Measurements from ENCODE around the gene CNNM1.

Gene CNNM1

DNA sequence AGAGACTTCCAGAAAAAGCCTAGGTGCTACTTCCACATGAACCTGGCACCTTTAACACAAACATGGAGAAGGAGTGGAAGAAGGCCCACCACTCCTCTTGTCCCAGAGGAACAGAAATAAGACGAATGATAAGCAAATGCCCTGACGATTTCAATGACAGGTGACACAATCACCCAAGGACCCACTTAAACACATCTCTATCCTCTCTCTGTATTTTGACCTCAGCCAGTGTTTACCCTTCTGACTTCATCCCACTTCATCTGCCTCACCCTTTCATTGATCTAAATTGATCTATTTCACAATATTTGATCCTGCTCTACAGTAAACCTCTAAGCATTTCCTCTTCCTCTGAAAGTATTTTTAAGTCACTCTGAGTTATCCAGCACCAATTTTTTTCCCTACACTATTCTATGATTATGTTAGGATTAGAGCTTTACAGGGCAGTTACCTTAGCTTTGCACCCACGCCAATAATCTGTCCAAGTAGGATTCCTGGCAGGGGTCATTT lies 92.1 kb downstream of the CNNM1 start:
- no peak for DNase-seq (ENCODE audit: low read depth)

DNA sequence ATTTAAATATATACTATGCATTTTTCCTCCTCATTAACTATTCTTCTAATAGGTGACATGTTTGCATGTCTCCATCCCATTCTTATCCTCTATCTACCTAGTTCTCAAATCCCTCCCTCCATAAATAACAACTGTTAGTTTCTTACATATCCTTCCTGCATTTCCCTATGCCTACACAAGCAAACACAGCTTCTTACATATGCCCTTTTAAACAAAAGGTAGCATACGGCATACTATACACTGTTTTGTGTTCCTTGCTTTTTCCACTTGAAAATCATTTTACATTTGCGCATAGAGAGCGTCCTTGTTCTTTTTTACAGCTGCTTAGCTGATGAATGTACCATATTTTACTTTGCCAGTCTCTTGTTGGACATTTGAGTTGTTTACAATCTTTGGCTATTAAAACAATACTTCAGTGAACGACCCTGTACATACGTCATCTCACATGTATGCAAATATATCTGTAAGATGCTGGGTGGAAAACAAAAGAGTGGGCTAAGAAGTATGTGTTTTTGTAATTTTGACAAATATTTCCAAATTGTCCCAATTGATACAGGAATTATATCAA lies 93.5 kb downstream of the CNNM1 start:
- no peak for DNase-seq (ENCODE audit: low read depth)

DNA sequence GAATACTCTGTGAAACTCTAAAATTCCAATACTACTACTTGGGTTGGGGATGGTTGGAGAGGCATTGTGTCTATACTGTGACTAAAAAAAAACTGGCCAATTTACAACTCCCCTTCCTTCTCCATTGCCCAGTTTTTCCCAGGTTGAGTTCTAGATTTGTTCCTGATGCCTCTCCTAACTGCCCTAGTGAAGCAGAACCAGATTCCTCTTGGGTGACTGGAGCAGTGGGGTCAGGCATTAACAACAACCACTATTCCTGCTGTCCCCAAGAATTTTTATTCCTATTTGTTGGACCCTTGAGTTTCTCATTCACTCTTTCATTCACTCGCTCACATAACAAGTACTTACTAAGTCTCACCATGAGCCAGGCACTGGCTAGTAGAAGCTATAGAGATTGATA lies 95.5 kb downstream of the CNNM1 start:
- no peak for DNase-seq (ENCODE audit: low read depth)

DNA sequence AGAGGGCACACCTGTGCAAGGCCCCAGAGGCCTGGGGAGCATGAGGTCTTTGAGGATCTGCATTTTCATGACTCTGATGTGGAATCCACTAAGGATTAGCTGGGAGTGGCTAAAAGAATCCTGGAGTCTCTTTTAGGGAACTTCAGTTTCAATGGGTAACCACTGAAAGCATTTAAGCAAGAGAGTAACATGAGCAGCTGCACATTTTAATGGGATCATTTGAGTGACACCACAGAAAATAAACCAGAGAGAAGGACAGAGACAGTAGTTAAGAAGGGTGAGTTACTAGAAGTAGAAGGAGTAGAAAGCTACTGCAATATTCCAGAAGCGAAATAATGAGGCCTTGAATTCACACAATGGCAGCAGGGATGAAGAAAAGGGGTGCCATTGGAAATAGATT lies 96.0 kb downstream of the CNNM1 start:
- DNase-seq (ENCODE audit: low read depth) = no peak

DNA sequence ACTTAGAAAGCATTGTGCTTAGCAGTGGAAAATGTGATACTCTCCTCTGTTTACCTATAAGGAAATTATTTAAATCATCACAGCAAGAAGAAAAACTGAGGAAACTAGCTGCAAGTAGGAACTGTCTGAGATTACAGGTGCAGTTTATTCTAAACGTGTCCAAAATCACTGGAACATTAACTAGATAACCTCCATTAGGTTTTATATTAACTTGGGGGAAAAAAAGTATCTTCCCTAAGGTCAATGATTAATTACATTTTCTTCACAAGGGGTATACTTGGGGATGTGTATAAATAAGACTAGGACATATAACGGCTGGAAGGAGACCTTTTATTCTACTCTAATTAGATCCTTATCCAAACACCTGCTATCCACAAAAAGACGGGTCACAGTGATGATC lies 97.5 kb downstream of the CNNM1 start:
- DNase-seq (ENCODE audit: low read depth) = no peak

DNA sequence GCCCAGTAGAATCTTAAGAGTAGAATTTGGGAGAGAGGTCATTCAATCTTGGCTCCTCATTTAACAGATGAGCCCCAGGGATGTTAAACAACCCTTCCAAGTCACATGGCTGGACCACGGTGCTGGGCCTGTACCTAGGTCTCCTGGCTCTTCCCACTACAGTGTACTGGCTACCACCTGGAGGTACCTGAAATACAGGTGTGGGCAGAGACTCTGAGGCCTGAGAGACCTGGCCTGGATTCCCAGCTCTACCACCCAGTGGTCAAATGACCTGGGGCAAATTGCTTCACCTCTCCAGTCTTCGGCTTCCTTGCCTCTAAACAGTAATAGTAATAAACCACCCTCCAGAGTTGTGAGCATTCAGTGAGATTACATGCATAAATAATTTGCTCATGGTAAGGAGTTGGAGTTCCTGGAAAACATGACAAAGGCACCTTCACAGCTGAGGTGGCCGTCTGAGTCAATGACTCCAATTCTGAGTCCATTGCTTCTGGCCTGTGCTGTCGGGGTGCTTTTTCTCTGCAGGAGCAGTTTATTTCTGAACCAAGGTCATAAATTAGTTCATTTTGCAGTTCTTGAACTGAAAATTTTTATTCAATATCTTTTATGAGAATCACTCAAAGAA lies 98.5 kb downstream of the CNNM1 start:
- DNase-seq (ENCODE audit: low read depth) = no peak

DNA sequence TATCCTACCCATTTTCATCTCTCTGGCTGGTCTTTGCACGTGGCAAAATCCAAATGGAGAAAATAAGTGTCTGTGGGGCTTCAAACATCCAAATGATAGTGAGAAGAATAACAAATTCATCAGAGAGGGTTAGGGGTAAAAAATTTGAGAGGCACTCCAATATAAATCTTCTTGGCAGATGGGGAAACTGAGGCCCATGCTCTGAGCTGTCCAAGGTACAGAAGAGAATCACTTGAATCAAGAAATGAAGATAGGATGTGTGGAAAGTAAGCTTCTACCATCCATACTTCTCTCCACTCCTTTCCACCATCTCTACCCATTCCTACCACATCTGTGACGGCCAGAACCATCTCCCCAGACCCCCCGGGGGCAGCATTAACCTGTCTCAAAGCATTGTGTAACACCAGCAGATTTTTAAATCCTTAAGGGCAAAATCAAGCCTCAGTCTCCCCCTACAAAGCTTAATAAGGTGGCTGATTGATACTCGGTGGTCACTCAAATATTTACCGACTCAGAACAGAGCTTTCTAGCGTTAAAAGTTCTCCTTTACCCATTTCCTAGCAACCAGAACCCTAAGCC lies 100.5 kb downstream of the CNNM1 start:
- no peak for DNase-seq (ENCODE audit: low read depth)

DNA sequence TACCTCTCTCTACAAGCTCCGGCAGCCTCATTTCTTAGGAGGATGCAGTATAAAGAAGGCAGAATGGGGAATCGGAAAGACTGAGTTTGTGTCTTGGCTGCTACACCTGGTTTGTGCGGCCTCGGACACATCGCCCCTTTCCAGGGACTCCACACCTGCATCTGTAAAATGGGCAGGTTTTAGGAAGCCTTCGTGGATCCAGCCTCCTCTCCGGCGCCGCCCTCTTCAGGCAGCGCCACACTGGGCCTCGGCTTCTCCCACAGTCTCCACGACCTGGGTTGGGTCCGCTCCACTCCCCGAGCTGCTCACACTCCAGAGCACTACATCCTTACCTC lies 100.9 kb downstream of the CNNM1 start:
- no peak for DNase-seq (ENCODE audit: low read depth)

DNA sequence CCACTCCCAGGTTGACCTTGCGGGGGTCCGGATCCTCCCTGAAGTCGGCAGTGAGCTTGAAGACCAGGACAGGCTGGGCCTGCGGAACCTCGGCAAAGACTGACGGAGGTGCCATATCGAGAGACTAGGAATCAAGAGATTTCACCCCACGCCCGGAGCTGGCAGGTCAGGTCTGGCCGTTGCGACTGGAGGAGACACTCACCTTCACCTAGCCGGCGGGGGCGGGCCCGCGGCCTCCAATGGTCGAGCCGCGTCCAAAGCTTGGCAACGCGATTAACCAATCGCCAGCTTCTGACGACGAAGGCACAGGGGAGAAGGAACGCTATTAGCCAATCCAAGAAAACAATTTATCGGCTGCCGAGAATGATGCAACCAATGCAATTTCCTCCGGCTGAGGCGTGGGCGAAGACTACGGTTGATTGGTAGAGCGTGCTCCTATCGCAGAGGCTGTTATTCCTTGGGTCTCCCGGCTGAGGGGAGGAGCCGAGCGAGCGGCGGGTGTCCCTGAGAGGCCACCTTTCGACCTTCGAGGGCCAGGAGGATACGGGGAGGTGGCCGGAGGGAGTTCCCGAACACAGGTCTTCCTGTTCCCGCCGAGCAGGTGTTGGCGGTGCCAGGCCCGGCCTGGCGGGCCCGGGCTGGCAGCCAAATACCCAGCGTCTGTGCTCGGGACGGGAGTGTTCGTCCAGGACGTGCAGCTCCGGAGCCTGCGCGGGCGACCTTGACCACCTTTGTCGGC lies 101.5 kb downstream of the CNNM1 start, which contains the start of gene GOT1:
GOT1 (minus strand) TSS at position 174 of the 739 bp plus-strand sequence; CDS start at position 115, 59 bp downstream.
- peak; percentile 95 for DNase-seq (ENCODE audit: low read depth)

DNA sequence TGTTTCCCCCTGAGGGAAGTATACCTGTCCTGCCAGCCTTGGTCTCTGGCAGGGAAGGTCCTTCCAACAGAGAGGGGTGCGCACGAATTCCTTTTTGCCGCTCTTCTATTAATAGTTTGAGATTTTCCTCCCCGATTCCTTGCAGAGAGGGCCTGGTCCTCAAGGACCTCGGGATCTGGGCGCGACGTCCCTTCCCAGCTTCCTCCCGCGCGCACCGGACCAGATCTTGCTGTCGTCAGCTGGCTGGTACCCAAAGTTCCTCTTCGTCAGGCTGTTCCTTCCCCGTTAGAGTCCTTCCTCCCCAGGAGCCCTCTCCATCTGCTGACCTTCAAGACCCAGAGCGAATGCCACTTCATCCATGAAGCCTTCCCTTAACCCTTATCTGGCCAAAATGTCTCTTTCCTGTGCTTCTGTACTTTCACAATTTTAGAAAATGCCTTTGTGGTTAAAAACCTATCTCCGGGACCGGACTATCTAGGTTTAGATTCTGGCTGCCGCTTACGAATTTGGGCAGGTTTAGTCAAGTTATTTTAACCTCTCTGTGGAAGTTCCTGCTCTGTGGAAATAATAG lies 102.1 kb downstream of the CNNM1 start:
- no peak for DNase-seq (ENCODE audit: low read depth)

DNA sequence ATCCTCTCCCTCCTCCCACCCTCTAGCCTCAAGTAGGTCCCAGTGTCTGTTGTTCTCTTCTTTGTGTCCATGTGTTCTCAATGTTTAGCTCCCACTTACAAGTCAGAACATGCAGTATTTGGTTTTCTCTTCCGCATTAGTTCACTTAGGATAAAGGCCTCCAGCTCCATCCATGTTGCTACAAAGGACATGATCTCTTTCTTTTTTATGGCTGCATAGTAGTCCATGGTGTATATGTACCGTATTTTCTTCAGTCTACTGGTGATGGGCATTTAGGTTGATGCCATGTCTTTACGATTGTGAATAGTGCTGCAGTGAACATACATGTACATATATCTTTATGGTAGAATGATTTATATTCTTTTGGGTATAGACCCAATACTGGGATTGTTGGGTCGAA lies 102.9 kb downstream of the CNNM1 start:
- DNase-seq (ENCODE audit: low read depth) = no peak

DNA sequence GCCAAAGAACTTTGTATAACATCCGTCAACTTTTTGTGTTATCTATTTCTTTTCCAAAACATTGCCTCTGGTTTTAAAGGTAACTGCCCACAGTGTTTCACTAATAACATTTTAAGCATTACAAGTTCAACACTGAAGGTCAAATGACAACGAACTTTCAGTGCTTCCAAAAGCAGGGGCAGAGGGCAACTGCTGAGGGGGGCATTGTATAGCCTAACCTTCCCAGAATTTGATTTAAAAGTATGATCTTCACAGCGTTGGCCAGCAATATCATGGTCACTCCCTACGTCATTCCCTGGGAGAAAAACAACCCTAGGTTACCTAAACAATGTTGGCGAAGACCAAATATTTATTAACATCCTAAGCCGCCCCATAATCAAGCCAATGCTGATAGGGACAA lies 103.7 kb downstream of the CNNM1 start:
- no peak for DNase-seq (ENCODE audit: low read depth)

DNA sequence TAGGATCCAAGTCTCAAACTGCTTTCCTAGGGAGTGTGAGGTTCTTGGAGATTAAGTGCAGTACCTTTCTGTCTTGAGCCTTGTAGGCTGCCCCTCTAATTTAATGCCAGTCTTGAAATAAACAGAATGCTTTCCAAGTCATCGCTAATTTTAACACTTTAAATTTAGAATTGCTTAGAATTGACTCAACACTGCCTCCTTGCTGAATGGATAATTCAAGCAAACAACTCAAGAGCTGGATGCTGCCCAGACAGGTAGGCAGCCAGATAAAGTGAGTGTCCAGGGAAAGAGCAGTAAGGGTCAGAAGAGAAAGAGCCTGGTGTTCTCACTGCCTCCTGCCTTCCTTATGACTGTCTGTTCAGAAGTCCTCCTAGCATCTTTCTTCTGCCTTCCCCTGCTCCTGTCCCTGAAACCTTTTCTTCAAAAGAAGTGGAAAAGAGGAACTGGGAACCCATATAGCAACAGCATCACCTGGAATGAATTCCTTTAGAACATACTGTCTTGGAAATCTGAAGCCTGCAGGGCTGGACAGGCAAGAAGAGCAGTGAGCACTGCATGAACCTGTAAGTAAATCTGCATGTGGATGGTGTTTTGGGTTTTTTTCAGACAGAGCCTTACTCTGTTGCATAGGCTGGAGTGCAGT lies 104.3 kb downstream of the CNNM1 start:
- no peak for DNase-seq (ENCODE audit: low read depth)

DNA sequence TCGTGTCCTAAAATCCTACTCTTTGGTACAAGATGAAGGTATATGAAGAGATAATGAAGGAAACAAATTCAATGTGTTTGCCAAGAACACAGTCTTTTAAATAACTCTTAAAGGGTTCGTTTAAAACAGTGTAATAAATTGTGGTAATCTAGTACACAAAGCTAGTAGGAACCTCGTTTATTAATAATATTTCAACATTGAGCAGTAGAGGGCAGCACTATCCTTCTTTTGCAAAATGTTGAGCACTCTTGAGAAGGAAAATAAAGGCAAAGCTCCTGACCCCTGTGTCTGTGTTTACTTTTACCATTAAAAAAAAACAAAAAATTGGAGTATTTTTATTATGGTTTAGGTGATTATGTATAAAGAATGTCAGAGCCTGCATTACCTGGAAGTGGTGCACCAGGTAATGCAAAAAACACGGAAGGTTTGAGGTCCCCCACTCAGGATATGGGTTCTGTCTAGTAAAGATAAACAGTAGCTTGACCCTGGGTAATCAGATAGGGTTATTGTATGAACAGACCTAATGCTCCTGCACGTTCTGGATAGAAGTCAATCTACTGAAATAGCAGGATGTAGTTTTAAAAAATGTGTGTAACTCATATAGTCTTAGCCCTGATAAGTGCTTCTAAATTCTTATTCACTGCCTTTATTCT lies 107.0 kb downstream of the CNNM1 start:
- no peak for DNase-seq (ENCODE audit: low read depth)

DNA sequence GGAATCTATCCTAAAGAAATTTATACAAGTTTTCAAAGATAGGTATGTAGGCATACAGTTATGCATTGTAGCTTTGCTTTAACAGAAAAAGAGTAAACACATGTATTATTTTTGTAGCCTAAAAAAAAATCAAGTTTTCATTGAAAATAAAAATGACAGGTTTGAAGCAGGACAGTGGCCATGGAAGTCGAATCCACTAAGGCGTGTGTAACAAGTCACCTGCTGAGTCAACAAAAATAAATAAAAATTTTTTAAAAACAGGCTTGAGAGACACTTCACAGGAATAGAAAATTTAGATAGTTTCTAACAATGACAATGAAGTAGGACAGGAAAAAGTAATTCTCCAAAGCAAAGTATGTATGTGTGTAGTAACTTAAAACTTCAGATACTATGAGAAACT lies 109.7 kb downstream of the CNNM1 start:
- no peak for DNase-seq (ENCODE audit: low read depth)

DNA sequence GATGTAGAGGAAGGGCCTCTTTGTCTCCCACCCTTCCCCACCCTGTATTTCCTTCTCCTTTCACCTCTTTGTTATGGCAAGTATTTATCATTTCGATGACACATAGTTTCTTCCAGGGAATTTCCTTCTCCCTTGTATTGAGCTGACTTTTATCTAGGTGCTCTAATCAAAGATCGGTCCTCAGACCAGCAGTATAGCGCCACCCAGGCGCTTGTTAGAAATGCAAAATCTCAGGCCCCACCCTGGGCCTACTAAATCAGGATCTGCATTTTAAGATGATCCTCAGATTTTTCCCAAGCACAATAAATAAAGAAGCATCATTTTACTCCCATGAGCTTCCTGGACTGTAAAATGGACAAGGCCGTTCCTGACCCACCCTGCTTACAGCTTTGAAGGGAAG lies 113.2 kb downstream of the CNNM1 start:
- DNase-seq (ENCODE audit: low read depth) = no peak

DNA sequence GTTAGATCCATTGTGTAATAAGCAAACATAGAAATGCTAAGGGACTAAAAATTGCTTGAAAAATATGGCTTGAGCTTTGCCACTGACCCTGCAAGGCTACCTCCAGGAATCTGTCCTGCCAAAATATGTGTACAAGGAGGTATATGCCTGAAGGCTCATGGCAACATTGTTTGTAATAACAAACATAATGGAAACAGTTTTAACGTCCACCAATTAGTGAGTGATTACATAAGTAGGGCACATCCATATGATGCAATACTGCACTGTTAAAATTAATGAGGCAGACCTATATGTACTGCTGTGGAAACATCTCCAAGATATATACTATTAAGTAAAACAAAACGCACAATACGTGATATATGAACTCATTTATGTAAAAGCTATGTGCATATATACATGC lies 114.3 kb downstream of the CNNM1 start:
- no peak for DNase-seq (ENCODE audit: low read depth)

Measured in stimulated activated CD4-positive, alpha-beta T cell treated with anti-CD3 and anti-CD28 coated beads, Interleukin-2, amount 100 ng/mL, for 4 hours (primary cell).